NCI-H187 (cell line): ENCODE data around the gene ORC5.

ENCODE experiments used
- DNase-seq, 2 experiments: peaks; one replicate each; lab custom pipeline; 2025; lab: John Stamatoyannopoulos, UW

Gene ORC5

GRCh38 chr7:104124893-104125477 lies 82.8 kb downstream of the ORC5 start:
- DNase-seq = no peak

- no peak for DNase-seq
These were observed 83.3 kb downstream of the ORC5 start for GRCh38 chr7:104124469-104124868.

GRCh38 chr7:104123786-104124185 lies 84.0 kb downstream of the ORC5 start:
- DNase-seq = no peak

GRCh38 chr7:104113788-104114187 lies 94.0 kb downstream of the ORC5 start:
- DNase-seq = no peak

- DNase-seq = no peak
These were observed 95.2 kb downstream of the ORC5 start for GRCh38 chr7:104112623-104113022.

GRCh38 chr7:104111271-104111670 lies 96.5 kb downstream of the ORC5 start:
- DNase-seq = peak in 1 of 2 experiments; percentile 12

GRCh38 chr7:104106108-104106905 lies 101.5 kb downstream of the ORC5 start:
- no peak for DNase-seq

- no peak for DNase-seq
These were observed 108.9 kb downstream of the ORC5 start for GRCh38 chr7:104098890-104099289.

GRCh38 chr7:104096683-104097082 lies 111.1 kb downstream of the ORC5 start:
- no peak for DNase-seq

GRCh38 chr7:104093127-104093526 lies 114.7 kb downstream of the ORC5 start:
- no peak for DNase-seq

- DNase-seq = no peak
These were observed 116.6 kb downstream of the ORC5 start for GRCh38 chr7:104091242-104091641.

- DNase-seq = no peak
These were observed 118.2 kb downstream of the ORC5 start for GRCh38 chr7:104089612-104090011.

GRCh38 chr7:104089061-104089460 lies 118.8 kb downstream of the ORC5 start:
- DNase-seq = no peak
